ENCODE measurements around the gene CACNA1G.

CACNA1G gene

GRCh38 chr17:50579399-50579798 lies 18.9 kb downstream of the CACNA1G start:
- H2AK5ac ChIP-seq (ENCODE audit: low read length) = no peak overlapping the region
- H3K9ac ChIP-seq (ENCODE audit: low read length) = no peak overlapping the region
- H3K18ac ChIP-seq (ENCODE audit: low read length) = no peak overlapping the region
- no peak overlapping the region for H2BK15ac ChIP-seq (replicated peaks; ENCODE audit: low read depth)
- H4K8ac ChIP-seq (ENCODE audit: low read depth, low read length) = no peak overlapping the region
- H2BK5ac ChIP-seq (ENCODE audit: low read length) = no peak overlapping the region
- no peak overlapping the region for H4K5ac ChIP-seq (ENCODE audit: low read length)
- H3K56ac ChIP-seq (ENCODE audit: low read length) = no peak overlapping the region
- H3K36me3 ChIP-seq (ENCODE audit: control insufficient read depth, insufficient read depth, low read length) = no peaks in the 10 kb centered on the region
- H3K4me3 ChIP-seq (ENCODE audit: low read length) = no peak overlapping the region
- no peaks in the 10 kb centered on the region for H3K79me1 ChIP-seq (ENCODE audit: low read length)
- no peaks in the 10 kb centered on the region for H3K79me2 ChIP-seq (ENCODE audit: control insufficient read depth, insufficient read depth, low read length)
- no peak overlapping the region for H3K4me2 ChIP-seq (ENCODE audit: low read length)
- DNase-seq = no peak
- no peak overlapping the region for H2BK120ac ChIP-seq (ENCODE audit: low read depth, low read length)
- no peak overlapping the region for H3K27ac ChIP-seq (ENCODE audit: low read depth, low read length)
- H3K4me1 ChIP-seq (ENCODE audit: control insufficient read depth, low read depth, low read length) = no peaks in the 10 kb centered on the region
- no peak overlapping the region for H3K23ac ChIP-seq (ENCODE audit: low read length)
- H3K27me3 ChIP-seq (ENCODE audit: insufficient read depth, low read length, poor library complexity) = no peaks in the 10 kb centered on the region
- H3K4ac ChIP-seq (ENCODE audit: low read depth, low read length) = no peak overlapping the region
- no CpG with 5 or more reads among the region's 7 CpGs for WGBS (ENCODE audit: extremely low coverage, insufficient coverage, low lambda C conversion rate)

- H3K79me1 ChIP-seq (ENCODE audit: low read length) = no peaks in the 10 kb centered on the region
- H3K27me3 ChIP-seq (ENCODE audit: insufficient read depth, low read length, poor library complexity) = no peaks in the 10 kb centered on the region
- no peak overlapping the region for H3K4me2 ChIP-seq (ENCODE audit: low read length)
- no peak overlapping the region for H4K5ac ChIP-seq (ENCODE audit: low read length)
- H3K4ac ChIP-seq (ENCODE audit: low read depth, low read length) = no peak overlapping the region
- H3K36me3 ChIP-seq (ENCODE audit: control insufficient read depth, insufficient read depth, low read length) = no peaks in the 10 kb centered on the region
- H3K23ac ChIP-seq (ENCODE audit: low read length) = no peak overlapping the region
- H3K9ac ChIP-seq (ENCODE audit: low read length) = no peak overlapping the region
- H3K4me3 ChIP-seq (ENCODE audit: low read length) = no peak overlapping the region
- no peak overlapping the region for H4K8ac ChIP-seq (ENCODE audit: low read depth, low read length)
- H2AK5ac ChIP-seq (ENCODE audit: low read length) = no peak overlapping the region
- H3K56ac ChIP-seq (ENCODE audit: low read length) = no peak overlapping the region
- H3K79me2 ChIP-seq (ENCODE audit: control insufficient read depth, insufficient read depth, low read length) = no peaks in the 10 kb centered on the region
- H2BK120ac ChIP-seq (ENCODE audit: low read depth, low read length) = no peak overlapping the region
- no peaks in the 10 kb centered on the region for H3K4me1 ChIP-seq (ENCODE audit: control insufficient read depth, low read depth, low read length)
- DNase-seq = no peak
- H3K27ac ChIP-seq (ENCODE audit: low read depth, low read length) = no peak overlapping the region
- no CpG with 5 or more reads among the region's 9 CpGs for WGBS (ENCODE audit: extremely low coverage, insufficient coverage, low lambda C conversion rate)
- no peak overlapping the region for H3K18ac ChIP-seq (ENCODE audit: low read length)
- no peak overlapping the region for H2BK5ac ChIP-seq (ENCODE audit: low read length)
- H2BK15ac ChIP-seq (replicated peaks; ENCODE audit: low read depth) = no peak overlapping the region
These were observed 20.1 kb downstream of the CACNA1G start for GRCh38 chr17:50580646-50581045.

- Histone ChIP-seq H3K36me3 (ENCODE audit: control insufficient read depth, insufficient read depth, low read length) (no peaks in the 10 kb centered on the region), H3K27ac (ENCODE audit: low read depth, low read length) (no peak overlapping the region), H4K5ac (ENCODE audit: low read length) (no peak overlapping the region), H3K79me1 (ENCODE audit: low read length) (no peaks in the 10 kb centered on the region), H3K4me3 (ENCODE audit: low read length) (no peak overlapping the region), H3K23ac (ENCODE audit: low read length) (no peak overlapping the region), H2AK5ac (ENCODE audit: low read length) (no peak overlapping the region), H2BK5ac (ENCODE audit: low read length) (no peak overlapping the region), H3K4me2 (ENCODE audit: low read length) (no peak overlapping the region), H2BK120ac (ENCODE audit: low read depth, low read length) (no peak overlapping the region), H3K18ac (ENCODE audit: low read length) (no peak overlapping the region), H3K27me3 (ENCODE audit: insufficient read depth, low read length, poor library complexity) (no peaks in the 10 kb centered on the region), H3K9ac (ENCODE audit: low read length) (no peak overlapping the region), H3K4me1 (ENCODE audit: control insufficient read depth, low read depth, low read length) (peaks cover 2% of the 10 kb centered on the region), H3K4ac (ENCODE audit: low read depth, low read length) (no peak overlapping the region), H3K79me2 (ENCODE audit: control insufficient read depth, insufficient read depth, low read length) (no peaks in the 10 kb centered on the region), H4K8ac (ENCODE audit: low read depth, low read length) (no peak overlapping the region), H2BK15ac (replicated peaks; ENCODE audit: low read depth) (no peak overlapping the region), H3K56ac (ENCODE audit: low read length) (no peak overlapping the region)
- no peak for DNase-seq
- no CpG with 5 or more reads among the region's 12 CpGs for WGBS (ENCODE audit: extremely low coverage, insufficient coverage, low lambda C conversion rate)
These were observed 20.8 kb downstream of the CACNA1G start for GRCh38 chr17:50581316-50581715.

GRCh38 chr17:50582741-50583140 lies 22.2 kb downstream of the CACNA1G start:
- no peaks in the 10 kb centered on the region for H3K27me3 ChIP-seq (ENCODE audit: insufficient read depth, low read length, poor library complexity)
- H3K4ac ChIP-seq (ENCODE audit: low read depth, low read length) = no peak overlapping the region
- H4K8ac ChIP-seq (ENCODE audit: low read depth, low read length) = no peak overlapping the region
- no peak overlapping the region for H3K4me3 ChIP-seq (ENCODE audit: low read length)
- H3K79me2 ChIP-seq (ENCODE audit: control insufficient read depth, insufficient read depth, low read length) = no peaks in the 10 kb centered on the region
- H2AK5ac ChIP-seq (ENCODE audit: low read length) = no peak overlapping the region
- no peak overlapping the region for H2BK120ac ChIP-seq (ENCODE audit: low read depth, low read length)
- H3K27ac ChIP-seq (ENCODE audit: low read depth, low read length) = no peak overlapping the region
- H3K23ac ChIP-seq (ENCODE audit: low read length) = no peak overlapping the region
- WGBS (ENCODE audit: extremely low coverage, insufficient coverage, low lambda C conversion rate) = no CpG with 5 or more reads among the region's 2 CpGs
- no peaks in the 10 kb centered on the region for H3K79me1 ChIP-seq (ENCODE audit: low read length)
- DNase-seq = no peak
- no peak overlapping the region for H3K18ac ChIP-seq (ENCODE audit: low read length)
- peaks cover 4% of the 10 kb centered on the region for H3K4me1 ChIP-seq (ENCODE audit: control insufficient read depth, low read depth, low read length)
- no peak overlapping the region for H3K56ac ChIP-seq (ENCODE audit: low read length)
- H3K4me2 ChIP-seq (ENCODE audit: low read length) = no peak overlapping the region
- H2BK5ac ChIP-seq (ENCODE audit: low read length) = no peak overlapping the region
- no peaks in the 10 kb centered on the region for H3K36me3 ChIP-seq (ENCODE audit: control insufficient read depth, insufficient read depth, low read length)
- H3K9ac ChIP-seq (ENCODE audit: low read length) = no peak overlapping the region
- no peak overlapping the region for H4K5ac ChIP-seq (ENCODE audit: low read length)
- H2BK15ac ChIP-seq (replicated peaks; ENCODE audit: low read depth) = no peak overlapping the region

GRCh38 chr17:50583641-50584040 lies 23.1 kb downstream of the CACNA1G start:
- no peaks in the 10 kb centered on the region for H3K36me3 ChIP-seq (ENCODE audit: control insufficient read depth, insufficient read depth, low read length)
- no peaks in the 10 kb centered on the region for H3K79me2 ChIP-seq (ENCODE audit: control insufficient read depth, insufficient read depth, low read length)
- no peak overlapping the region for H4K5ac ChIP-seq (ENCODE audit: low read length)
- no peaks in the 10 kb centered on the region for H3K27me3 ChIP-seq (ENCODE audit: insufficient read depth, low read length, poor library complexity)
- no peak overlapping the region for H3K56ac ChIP-seq (ENCODE audit: low read length)
- no peak overlapping the region for H2BK5ac ChIP-seq (ENCODE audit: low read length)
- H3K9ac ChIP-seq (ENCODE audit: low read length) = no peak overlapping the region
- H3K4me3 ChIP-seq (ENCODE audit: low read length) = no peak overlapping the region
- H3K18ac ChIP-seq (ENCODE audit: low read length) = no peak overlapping the region
- no peak for DNase-seq
- no peak overlapping the region for H2BK15ac ChIP-seq (replicated peaks; ENCODE audit: low read depth)
- no peak overlapping the region for H3K27ac ChIP-seq (ENCODE audit: low read depth, low read length)
- no peak overlapping the region for H3K4me2 ChIP-seq (ENCODE audit: low read length)
- no peaks in the 10 kb centered on the region for H3K79me1 ChIP-seq (ENCODE audit: low read length)
- no peak overlapping the region for H2BK120ac ChIP-seq (ENCODE audit: low read depth, low read length)
- H3K4ac ChIP-seq (ENCODE audit: low read depth, low read length) = no peak overlapping the region
- H3K23ac ChIP-seq (ENCODE audit: low read length) = no peak overlapping the region
- no peak overlapping the region for H4K8ac ChIP-seq (ENCODE audit: low read depth, low read length)
- WGBS (ENCODE audit: extremely low coverage, insufficient coverage, low lambda C conversion rate) = no CpG with 5 or more reads among the region's 7 CpGs
- H3K4me1 ChIP-seq (ENCODE audit: control insufficient read depth, low read depth, low read length) = peaks cover 4% of the 10 kb centered on the region
- H2AK5ac ChIP-seq (ENCODE audit: low read length) = no peak overlapping the region

- no peak overlapping the region for H4K8ac ChIP-seq (ENCODE audit: low read depth, low read length)
- peaks cover 4% of the 10 kb centered on the region for H3K4me1 ChIP-seq (ENCODE audit: control insufficient read depth, low read depth, low read length)
- H3K27ac ChIP-seq (ENCODE audit: low read depth, low read length) = no peak overlapping the region
- peak overlapping the region; percentile 10 for H3K56ac ChIP-seq (ENCODE audit: low read length)
- no peak for DNase-seq
- no peak overlapping the region for H3K9ac ChIP-seq (ENCODE audit: low read length)
- H2BK15ac ChIP-seq (replicated peaks; ENCODE audit: low read depth) = no peak overlapping the region
- H3K18ac ChIP-seq (ENCODE audit: low read length) = no peak overlapping the region
- H3K79me1 ChIP-seq (ENCODE audit: low read length) = no peaks in the 10 kb centered on the region
- no peak overlapping the region for H4K5ac ChIP-seq (ENCODE audit: low read length)
- H2BK5ac ChIP-seq (ENCODE audit: low read length) = no peak overlapping the region
- no peak overlapping the region for H2BK120ac ChIP-seq (ENCODE audit: low read depth, low read length)
- no peak overlapping the region for H3K4ac ChIP-seq (ENCODE audit: low read depth, low read length)
- no peaks in the 10 kb centered on the region for H3K79me2 ChIP-seq (ENCODE audit: control insufficient read depth, insufficient read depth, low read length)
- no CpG with 5 or more reads among the region's 4 CpGs for WGBS (ENCODE audit: extremely low coverage, insufficient coverage, low lambda C conversion rate)
- H3K23ac ChIP-seq (ENCODE audit: low read length) = no peak overlapping the region
- H3K4me3 ChIP-seq (ENCODE audit: low read length) = no peak overlapping the region
- H3K4me2 ChIP-seq (ENCODE audit: low read length) = no peak overlapping the region
- H3K27me3 ChIP-seq (ENCODE audit: insufficient read depth, low read length, poor library complexity) = no peaks in the 10 kb centered on the region
- no peaks in the 10 kb centered on the region for H3K36me3 ChIP-seq (ENCODE audit: control insufficient read depth, insufficient read depth, low read length)
- H2AK5ac ChIP-seq (ENCODE audit: low read length) = no peak overlapping the region
These were observed 23.6 kb downstream of the CACNA1G start for GRCh38 chr17:50584116-50584515.

All from mesendoderm (in vitro differentiated cells).